Endometrial microvascular endothelial cells (primary cell): ENCODE results near the gene RBM10. TPM values are rescaled to one million over a fixed set of nuclear protein-coding genes. Genes with fewer than 3 reads are reported as not detected.

Experiments
- in situ Hi-C: cut with HindIII; loops from 2 replicates; pipeline ENCODE4 v1.10.0; 2017; ENCODE audit warnings: low sequenced_read_pairs, low pct_unique_long_range_greater_than_20kb; ENCODE audit errors: inconsistent ontology term
- total RNA-seq: library from RNA; depleted of rRNA; stranded (reverse); fragments of >200 nt; gene quantifications from one replicate; pipeline ENCODE4 v1.2.3, GENCODE V29; 2015; ENCODE audit errors: inconsistent ontology term

Gene RBM10
- total RNA-seq, 1 donor from 2014 or later, result 46.3 TPM

GRCh38 chrX:47146936-47147859 lies 2.2 kb downstream of the RBM10 start:
- in situ Hi-C loops, result no loop called here

- in situ Hi-C loops, result no loop called here
Measured at GRCh38 chrX:47148946-47149345, 3.9 kb downstream of the RBM10 start.

- in situ Hi-C loops, result no loop called here
Measured at GRCh38 chrX:47151435-47151834, 6.4 kb downstream of the RBM10 start.

GRCh38 chrX:47156611-47157520 lies 11.8 kb downstream of the RBM10 start:
- in situ Hi-C loops, result no loop called here

- in situ Hi-C loops, result no loop called here
Measured at GRCh38 chrX:47158131-47158530, 13.1 kb downstream of the RBM10 start.

- in situ Hi-C loops, result no loop called here
Measured at GRCh38 chrX:47158781-47159180, 13.8 kb downstream of the RBM10 start.

- in situ Hi-C loops, result no loop called here
Measured at GRCh38 chrX:47160781-47161180, 15.8 kb downstream of the RBM10 start.

GRCh38 chrX:47162927-47163583 lies 18.0 kb downstream of the RBM10 start:
- in situ Hi-C loops, result no loop called here

GRCh38 chrX:47164420-47164819 lies 19.4 kb downstream of the RBM10 start:
- in situ Hi-C loops, result no loop called here

GRCh38 chrX:47166126-47166525 lies 21.1 kb downstream of the RBM10 start:
- in situ Hi-C loops, result no loop called here

GRCh38 chrX:47168495-47169073 lies 23.6 kb downstream of the RBM10 start:
- in situ Hi-C loops, result no loop called here

GRCh38 chrX:47169273-47169672 lies 24.3 kb downstream of the RBM10 start:
- in situ Hi-C loops, result no loop called here

GRCh38 chrX:47169726-47170515 lies 24.9 kb downstream of the RBM10 start:
- in situ Hi-C loops, result no loop called here

- in situ Hi-C loops, result no loop called here
Measured at GRCh38 chrX:47170861-47171692, 26.1 kb downstream of the RBM10 start.

GRCh38 chrX:47171996-47172395 lies 27.0 kb downstream of the RBM10 start:
- in situ Hi-C loops, result no loop called here

- in situ Hi-C loops, result no loop called here
Measured at GRCh38 chrX:47172549-47172948, 27.5 kb downstream of the RBM10 start.
